Measurements from ENCODE around the gene KLK1.

Gene KLK1

DNA sequence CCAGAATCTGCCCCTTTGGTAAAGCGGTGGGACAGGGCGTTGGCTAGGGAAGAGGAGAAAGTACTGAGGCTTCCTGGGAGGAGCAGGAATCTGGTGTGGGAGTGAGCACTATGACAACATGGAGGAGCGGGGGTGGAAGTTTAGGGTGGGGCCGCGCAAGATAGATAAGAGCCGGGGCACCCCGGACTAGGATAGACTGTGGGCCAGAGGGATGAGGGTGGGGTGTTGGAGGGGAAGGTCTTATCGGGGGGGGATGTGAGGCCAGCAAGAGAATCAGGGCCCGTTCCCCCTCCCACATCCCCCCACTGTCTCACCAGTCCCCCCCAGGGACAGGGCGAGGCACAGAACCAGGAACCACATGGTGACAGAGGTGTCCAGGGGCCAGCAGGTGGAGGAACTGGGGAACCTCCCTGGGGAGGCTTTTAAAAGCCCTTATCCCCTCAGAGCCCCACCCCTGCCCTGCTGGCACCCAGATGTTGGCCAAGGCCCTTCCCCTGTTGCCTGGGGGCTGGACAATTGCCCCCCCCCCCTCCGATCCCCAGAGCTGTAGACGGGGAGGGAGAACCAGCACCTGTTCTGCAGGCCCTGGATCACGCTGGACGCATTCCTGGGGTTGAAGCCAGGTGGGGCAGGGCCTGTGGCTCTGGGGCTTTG lies at the start of gene KLK1:
Gene KLK1 (minus strand): TSS at position 399 of the 654 bp plus-strand sequence. CDS start 39 bp downstream, at position 360.
- no peak for DNase-seq

DNA sequence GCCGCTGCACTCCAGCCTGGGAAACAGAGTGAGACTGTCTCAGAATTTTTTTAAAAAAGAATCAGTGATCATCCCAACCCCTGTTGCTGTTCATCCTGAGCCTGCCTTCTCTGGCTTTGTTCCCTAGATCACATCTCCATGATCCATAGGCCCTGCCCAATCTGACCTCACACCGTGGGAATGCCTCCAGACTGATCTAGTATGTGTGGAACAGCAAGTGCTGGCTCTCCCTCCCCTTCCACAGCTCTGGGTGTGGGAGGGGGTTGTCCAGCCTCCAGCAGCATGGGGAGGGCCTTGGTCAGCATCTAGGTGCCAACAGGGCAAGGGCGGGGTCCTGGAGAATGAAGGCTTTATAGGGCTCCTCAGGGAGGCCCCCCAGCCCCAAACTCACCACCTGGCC lies 49.5 kb upstream of the KLK1 start, which contains the start of gene KLK2:
Gene KLK2 (plus strand): TSS at position 384 of the 400 bp plus-strand sequence. CDS start 35 bp downstream, outside the sequence.
- DNase-seq: no peak

DNA sequence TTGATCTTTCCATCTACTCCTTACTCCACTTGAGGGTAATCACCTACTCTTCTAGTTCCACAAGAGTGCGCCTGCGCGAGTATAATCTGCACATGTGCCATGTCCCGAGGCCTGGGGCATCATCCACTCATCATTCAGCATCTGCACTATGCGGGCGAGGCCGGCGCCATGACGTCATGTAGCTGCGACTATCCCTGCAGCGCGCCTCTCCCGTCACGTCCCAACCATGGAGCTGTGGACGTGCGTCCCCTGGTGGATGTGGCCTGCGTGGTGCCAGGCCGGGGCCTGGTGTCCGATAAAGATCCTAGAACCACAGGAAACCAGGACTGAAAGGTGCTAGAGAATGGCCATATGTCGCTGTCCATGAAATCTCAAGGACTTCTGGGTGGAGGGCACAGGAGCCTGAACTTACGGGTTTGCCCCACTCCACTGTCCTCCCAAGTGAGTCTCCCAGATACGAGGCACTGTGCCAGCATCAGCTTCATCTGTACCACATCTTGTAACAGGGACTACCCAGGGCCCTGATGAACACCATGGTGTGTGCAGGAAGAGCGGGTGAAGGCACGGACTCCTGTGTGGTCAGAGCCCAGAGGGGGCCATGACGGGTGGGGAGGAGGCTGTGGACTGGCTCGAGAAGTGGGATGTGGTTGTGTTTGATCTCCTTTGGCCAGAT lies 47.0 kb upstream of the KLK1 start:
- DNase-seq: no peak

DNA sequence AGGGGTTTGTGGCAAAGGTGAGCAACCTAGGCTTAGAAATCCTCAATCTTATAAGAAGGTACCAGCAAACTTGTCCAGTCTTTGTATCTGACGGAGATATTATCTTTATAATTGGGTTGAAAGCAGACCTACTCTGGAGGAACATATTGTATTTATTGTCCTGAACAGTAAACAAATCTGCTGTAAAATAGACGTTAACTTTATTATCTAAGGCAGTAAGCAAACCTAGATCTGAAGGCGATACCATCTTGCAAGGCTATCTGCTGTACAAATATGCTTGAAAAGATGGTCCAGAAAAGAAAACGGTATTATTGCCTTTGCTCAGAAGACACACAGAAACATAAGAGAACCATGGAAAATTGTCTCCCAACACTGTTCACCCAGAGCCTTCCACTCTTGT lies 45.9 kb upstream of the KLK1 start:
- DNase-seq: no peak

DNA sequence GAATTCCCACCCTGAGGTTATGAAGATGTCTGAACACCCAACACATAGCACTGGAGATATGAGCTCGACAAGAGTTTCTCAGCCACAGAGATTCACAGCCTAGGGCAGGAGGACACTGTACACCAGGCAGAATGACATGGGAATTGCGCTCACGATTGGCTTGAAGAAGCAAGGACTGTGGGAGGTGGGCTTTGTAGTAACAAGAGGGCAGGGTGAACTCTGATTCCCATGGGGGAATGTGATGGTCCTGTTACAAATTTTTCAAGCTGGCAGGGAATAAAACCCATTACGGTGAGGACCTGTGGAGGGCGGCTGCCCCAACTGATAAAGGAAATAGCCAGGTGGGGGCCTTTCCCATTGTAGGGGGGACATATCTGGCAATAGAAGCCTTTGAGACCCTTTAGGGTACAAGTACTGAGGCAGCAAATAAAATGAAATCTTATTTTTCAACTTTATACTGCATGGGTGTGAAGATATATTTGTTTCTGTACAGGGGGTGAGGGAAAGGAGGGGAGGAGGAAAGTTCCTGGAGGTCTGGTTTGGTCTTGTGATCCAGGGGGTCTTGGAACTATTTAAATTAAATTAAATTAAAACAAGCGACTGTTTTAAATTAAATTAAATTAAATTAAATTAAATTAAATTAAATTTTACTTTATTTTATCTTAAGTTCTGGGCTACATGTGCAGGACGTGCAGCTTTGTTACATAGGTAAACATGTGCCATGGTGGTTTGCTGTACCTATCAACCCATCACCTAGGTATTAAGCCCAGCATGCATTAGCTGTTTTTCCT lies 38.1 kb upstream of the KLK1 start:
- DNase-seq: no peak

DNA sequence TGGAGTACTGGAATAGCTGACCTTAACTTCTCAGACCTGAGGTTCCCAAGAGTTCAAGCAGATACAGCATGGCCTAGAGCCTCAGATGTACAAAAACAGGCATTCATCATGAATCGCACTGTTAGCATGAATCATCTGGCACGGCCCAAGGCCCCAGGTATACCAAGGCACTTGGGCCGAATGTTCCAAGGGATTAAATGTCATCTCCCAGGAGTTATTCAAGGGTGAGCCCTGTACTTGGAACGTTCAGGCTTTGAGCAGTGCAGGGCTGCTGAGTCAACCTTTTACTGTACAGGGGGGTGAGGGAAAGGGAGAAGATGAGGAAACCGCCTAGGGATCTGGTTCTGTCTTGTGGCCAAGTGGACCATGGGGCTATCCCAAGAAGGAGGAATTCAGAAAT lies 37.4 kb upstream of the KLK1 start:
- DNase-seq: no peak

DNA sequence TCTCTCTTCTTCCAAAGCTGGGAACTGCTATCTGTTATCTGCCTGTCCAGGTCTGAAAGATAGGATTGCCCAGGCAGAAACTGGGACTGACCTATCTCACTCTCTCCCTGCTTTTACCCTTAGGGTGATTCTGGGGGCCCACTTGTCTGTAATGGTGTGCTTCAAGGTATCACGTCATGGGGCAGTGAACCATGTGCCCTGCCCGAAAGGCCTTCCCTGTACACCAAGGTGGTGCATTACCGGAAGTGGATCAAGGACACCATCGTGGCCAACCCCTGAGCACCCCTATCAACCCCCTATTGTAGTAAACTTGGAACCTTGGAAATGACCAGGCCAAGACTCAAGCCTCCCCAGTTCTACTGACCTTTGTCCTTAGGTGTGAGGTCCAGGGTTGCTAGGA lies 36.3 kb upstream of the KLK1 start:
- DNase-seq: no peak

DNA sequence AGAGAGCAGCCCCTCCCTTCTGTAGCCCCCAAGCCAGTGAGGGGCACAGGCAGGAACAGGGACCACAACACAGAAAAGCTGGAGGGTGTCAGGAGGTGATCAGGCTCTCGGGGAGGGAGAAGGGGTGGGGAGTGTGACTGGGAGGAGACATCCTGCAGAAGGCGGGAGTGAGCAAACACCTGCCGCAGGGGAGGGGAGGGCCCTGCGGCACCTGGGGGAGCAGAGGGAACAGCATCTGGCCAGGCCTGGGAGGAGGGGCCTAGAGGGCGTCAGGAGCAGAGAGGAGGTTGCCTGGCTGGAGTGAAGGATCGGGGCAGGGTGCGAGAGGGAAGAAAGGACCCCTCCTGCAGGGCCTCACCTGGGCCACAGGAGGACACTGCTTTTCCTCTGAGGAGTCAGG lies 35.3 kb upstream of the KLK1 start:
- DNase-seq: no peak

DNA sequence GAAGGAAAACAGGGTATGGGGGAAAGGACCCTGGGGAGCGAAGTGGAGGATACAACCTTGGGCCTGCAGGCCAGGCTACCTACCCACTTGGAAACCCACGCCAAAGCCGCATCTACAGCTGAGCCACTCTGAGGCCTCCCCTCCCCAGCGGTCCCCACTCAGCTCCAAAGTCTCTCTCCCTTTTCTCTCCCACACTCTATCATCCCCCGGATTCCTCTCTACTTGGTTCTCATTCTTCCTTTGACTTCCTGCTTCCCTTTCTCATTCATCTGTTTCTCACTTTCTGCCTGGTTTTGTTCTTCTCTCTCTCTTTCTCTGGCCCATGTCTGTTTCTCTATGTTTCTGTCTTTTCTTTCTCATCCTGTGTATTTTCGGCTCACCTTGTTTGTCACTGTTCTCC lies 33.8 kb upstream of the KLK1 start:
- no peak for DNase-seq

DNA sequence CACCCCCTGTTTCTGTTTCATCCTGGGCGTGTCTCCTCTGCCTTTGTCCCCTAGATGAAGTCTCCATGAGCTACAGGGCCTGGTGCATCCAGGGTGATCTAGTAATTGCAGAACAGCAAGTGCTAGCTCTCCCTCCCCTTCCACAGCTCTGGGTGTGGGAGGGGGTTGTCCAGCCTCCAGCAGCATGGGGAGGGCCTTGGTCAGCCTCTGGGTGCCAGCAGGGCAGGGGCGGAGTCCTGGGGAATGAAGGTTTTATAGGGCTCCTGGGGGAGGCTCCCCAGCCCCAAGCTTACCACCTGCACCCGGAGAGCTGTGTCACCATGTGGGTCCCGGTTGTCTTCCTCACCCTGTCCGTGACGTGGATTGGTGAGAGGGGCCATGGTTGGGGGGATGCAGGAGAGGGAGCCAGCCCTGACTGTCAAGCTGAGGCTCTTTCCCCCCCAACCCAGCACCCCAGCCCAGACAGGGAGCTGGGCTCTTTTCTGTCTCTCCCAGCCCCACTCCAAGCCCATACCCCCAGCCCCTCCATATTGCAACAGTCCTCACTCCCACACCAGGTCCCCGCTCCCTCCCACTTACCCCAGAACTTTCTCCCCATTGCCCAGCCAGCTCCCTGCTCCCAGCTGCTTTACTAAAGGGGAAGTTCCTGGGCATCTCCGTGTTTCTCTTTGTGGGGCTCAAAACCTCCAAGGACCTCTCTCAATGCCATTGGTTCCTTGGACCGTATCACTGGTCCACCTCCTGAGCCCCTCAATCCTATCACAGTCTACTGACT lies 31.2 kb upstream of the KLK1 start, which contains the start of gene KLK3:
Gene KLK3 (plus strand): TSS at position 280 of the 775 bp plus-strand sequence. CDS start 41 bp downstream, at position 321.
- DNase-seq: no peak

DNA sequence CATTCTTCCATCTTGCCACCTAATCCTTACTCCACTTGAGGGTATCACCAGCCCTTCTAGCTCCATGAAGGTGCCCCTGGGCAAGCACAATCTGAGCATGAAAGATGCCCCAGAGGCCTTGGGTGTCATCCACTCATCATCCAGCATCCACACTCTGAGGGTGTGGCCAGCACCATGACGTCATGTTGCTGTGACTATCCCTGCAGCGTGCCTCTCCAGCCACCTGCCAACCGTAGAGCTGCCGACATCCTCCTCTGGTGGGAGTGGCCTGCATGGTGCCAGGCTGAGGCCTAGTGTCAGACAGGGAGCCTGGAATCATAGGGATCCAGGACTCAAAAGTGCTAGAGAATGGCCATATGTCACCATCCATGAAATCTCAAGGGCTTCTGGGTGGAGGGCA lies 28.0 kb upstream of the KLK1 start:
- no peak for DNase-seq

DNA sequence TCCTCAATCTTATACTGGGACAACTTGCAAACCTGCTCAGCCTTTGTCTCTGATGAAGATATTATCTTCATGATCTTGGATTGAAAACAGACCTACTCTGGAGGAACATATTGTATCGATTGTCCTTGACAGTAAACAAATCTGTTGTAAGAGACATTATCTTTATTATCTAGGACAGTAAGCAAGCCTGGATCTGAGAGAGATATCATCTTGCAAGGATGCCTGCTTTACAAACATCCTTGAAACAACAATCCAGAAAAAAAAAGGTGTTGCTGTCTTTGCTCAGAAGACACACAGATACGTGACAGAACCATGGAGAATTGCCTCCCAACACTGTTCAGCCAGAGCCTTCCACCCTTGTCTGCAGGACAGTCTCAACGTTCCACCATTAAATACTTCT lies 27.2 kb upstream of the KLK1 start:
- DNase-seq: no peak

DNA sequence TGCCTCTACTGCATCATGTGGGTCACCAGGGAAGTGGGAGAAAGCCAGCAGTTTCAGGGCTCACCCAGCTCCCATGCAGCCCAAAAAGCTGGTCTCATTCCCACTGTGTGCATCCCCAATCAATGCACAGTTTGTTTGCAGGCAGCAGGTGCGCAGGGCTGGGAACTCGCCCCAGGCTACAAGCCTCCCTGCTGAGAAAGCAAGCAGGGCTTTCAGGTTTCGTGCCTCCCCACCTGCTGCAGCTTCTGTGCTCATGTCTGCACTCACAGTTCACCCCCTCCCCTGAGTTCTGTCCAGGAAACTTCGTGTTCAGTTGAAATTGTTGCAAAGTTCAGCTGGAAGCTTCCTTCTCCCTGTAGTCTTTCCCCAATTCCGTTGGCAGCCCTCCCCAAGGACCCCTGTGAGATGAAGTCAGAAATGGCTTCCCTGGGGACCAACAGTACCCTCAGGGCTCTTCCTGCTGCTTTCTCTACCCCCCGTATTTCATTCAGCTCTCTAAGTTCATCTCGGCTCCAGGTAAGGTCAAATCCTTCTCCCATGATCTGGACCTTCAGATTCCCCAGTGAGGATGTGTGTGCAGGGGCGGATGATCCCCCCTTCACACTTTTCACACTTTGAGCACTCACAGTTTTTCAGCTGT lies 20.8 kb upstream of the KLK1 start:
- no peak for DNase-seq

DNA sequence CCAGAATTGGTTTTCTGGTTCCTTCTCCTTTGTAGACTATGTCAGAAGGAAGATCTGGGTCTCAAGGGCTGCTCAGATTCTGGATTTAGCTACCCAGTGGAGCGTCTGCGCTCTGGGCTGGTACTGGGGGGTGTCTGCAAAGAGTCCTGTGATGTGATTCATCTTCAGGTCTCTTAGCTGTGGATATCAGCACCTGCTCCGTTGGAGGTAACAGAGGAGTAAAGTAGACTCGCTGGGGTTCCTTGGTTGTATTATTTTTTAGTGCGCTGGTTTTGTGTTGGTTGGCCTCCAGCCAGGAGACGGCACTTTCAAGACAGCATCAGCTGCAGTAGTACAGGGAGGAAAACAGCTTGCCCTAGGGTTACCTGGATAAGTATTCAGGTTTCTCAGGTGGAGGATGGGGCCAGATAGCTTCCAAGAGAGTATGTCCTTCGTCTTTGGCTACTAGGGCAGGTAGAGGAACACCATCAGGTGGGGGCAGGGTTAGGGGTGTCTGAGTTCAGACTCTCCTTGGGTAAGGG lies 20.2 kb upstream of the KLK1 start:
- DNase-seq: no peak

DNA sequence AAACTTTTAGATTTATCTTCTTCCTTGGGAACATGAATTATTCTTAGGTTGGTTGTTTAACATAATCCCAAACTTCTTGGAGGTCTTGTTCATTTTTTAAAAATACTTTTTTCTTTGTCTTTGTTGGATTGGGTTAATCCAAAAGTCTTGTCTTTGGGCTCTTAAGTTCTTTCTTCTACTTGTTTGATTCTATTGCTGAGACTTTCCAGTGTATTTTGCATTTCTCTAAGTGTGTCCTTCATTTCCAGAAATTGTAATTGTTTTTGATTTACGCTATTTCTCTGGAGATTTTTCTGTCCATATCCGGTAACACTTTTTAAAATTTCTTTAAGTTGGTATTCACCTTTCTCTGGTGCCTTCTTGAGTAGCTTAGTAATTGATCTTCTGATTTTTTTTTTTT lies 19.6 kb upstream of the KLK1 start:
- no peak for DNase-seq

DNA sequence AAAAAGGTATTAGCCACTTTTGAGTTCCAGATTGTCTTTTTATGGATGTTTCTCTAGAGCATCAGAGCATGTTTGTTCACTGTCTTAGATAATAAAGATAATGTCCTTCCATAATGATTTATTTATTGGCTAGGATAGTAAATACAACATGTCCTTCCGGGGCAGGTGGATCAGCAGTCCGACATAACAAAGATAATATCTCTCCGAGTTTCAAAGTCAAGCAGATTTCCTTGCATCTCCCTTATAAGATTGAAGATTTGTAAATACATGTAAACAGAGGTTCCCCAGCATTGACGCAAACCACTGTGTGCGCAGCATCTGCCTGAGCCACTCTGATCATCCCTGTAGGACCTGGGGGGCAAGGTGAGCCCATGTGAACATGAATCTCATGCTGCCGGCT lies 18.5 kb upstream of the KLK1 start:
- no peak for DNase-seq

DNA sequence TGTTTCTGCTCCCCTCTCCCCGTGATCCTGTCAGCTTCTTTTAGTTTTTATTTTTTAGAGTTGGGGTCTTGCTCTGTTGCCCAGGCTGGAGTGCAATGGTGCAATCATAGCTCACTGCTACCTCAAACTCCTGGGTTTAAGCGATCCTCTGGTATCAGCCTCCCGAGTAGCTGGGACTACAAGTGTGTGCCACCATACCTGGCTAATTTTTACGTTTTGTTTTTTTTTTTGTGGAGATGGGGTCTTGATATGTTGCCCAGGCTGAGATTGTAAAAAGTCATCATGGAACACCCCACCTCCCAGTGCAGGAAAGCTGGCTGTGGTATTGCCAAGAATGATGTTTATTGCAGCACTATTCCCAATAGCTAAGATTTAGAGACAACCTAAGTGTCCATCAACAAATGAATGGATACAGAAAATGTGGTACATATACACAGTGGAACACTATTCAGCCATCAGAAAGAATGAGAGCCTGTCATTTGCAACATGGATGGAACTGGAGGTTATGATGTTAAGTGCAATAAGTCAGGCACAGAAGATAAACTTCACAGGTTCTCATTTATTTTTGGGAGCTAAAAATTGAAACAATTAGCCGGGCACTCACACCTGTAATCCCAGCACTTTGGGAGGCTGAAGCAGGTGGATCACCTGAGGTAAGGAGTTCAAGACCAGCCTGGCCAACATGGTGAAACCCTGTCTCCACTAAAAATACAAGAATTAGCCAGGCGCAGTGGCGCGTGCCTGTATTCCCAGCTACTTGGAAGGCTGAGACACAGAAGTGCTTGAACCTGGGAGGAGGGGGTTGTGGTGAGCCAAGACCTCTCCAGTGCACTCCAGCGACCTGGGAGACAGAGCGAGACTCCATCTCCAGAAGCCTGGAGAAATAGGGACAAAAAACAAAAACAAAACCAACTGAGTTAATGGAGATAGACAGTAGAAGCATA lies 16.4 kb upstream of the KLK1 start:
- DNase-seq: no peak

DNA sequence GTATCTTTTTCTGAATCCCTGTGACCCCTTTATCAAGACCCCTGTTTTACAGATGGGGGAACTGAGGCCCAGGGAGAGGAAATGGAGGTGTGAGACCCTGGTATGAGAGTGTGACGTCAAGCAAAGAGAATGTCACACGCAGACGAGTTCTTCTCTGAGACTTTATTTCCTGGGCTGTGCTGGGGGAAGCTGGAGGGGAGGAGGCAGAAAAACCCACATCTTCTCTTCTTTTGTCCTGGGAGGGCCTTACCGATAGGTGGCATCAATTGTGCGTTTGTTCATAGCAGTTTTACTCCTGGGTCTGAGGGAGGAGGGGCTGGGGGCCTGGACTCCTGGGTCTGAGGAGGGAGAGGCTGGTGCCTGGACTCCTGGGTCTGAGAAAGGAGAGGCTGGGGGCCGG lies 14.7 kb upstream of the KLK1 start:
- DNase-seq: no peak

DNA sequence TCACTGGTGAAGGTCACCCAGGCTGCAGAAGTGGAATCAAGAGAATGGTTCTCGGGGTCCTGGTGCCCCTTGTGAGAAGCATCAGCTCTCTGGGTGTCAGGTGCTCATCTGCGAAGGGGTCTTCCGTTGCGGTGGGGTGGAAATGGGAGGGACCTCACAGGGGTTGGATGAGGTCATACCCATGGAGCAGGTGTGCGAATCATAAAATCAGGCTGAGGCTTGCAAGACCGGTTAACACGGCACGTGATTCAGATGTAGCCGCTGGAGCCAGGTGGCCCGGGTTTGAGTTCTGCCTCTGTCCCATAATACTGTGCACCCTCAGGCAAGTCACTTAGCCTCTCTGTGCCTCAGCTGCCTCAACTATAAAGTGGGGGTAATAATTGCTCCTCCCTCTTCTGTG lies 13.7 kb upstream of the KLK1 start:
- DNase-seq: no peak

DNA sequence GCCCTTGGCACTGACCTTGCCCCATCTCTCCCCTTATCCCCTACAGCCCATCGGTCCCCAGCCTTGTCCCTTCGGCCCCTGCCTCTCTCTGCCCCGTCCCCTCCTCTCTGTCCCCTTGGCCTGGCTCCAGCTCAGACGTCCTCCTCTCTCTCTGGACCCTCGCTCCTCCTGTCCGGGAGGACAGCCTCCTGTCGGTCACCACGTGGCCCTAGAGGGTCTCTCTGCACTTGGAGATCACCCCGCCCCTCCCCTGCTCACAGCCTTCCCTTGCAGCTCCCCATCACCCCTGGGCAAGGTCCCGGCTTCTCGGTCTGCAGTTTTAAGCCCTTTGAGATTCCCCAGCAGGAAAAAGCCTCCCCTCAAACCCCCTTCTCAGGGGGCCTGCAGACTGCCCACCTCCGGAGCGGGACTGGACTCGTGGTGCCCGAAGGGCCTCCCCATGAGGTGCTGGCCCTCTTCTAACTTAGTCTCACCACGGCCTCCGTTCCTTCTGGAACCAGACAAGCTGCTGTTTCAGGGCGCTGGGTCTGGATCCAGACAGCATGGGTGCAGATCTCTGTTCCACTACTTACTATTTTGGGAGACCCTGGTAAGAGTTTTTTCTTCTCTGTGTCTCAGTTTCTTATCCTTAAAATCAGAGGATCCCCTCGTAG lies 13.1 kb upstream of the KLK1 start:
- no peak for DNase-seq

Data from right forelimb (tissue), 1 donor.